IMR-90 (cell line): ENCODE data around the gene ANKRD33B. TPM values are rescaled to one million over a fixed set of nuclear protein-coding genes. Genes with fewer than 3 reads are reported as not detected.

Experiments used
- ATAC-seq: fragments of 200-7000 bp; cut with Tn5 transposase; 2 replicates; pipeline ENCODE4 v1.9.1; 2020; ENCODE audit warnings: low read depth, mild to moderate bottlenecking, moderate library complexity
- BruUV-seq: library from RNA; stranded (reverse); fragments of 400-500 nt; replicated peaks from 2 replicates; lab custom pipeline; 2021; lab: Mats Ljungman, UMichigan
- CTCF ChIA-PET: fragments of 300-600 bp; formaldehyde crosslinking; extraction: SDS; loops from one replicate; lab custom pipeline; 2021; ENCODE audit warnings: antibody characterized with exemption; lab: Yijun Ruan, JAX
- POLR2A ChIA-PET: fragments of 300-600 bp; sonication (Branson Sonifier 250); formaldehyde crosslinking; loops from one replicate; lab custom pipeline; 2022; ENCODE audit warnings: antibody characterized with exemption; ENCODE audit not compliant: unreplicated experiment; lab: Charles Lee
- DNase-seq: peaks from one replicate; pipeline ENCODE4 v3.0.0; 2013
- H2AFZ ChIP-seq: replicated peaks from 2 replicates; pipeline ENCODE3; 2013; ENCODE audit warnings: low read length, mild to moderate bottlenecking; ENCODE audit not compliant: poor library complexity
- H2AK5ac ChIP-seq: 2 replicates; pipeline ENCODE4 v1.6.1; 2013; ENCODE audit warnings: low read depth, low read length, inconsistent platforms
- H2AK9ac ChIP-seq: replicated peaks from 2 replicates; pipeline ENCODE3; 2013; ENCODE audit warnings: mild to moderate bottlenecking, low read depth, low read length, moderate library complexity; ENCODE audit not compliant: poor library complexity
- H2BK120ac ChIP-seq: 2 replicates; pipeline ENCODE4 v1.6.1; 2013; ENCODE audit warnings: low read depth, low read length, inconsistent platforms
- H2BK15ac ChIP-seq: 3 replicates; pipeline ENCODE4 v1.6.1; 2013; ENCODE audit warnings: low read depth, low read length, inconsistent platforms
- H2BK20ac ChIP-seq: 2 replicates; pipeline ENCODE4 v1.6.1; 2013; ENCODE audit warnings: low read depth, mild to moderate bottlenecking, inconsistent platforms, low read length, moderate library complexity
- H2BK5ac ChIP-seq: 2 replicates; pipeline ENCODE4 v1.6.1; 2013; ENCODE audit warnings: mild to moderate bottlenecking, low read depth, low read length, inconsistent platforms; ENCODE audit not compliant: poor library complexity, severe bottlenecking
- H3K14ac ChIP-seq: replicated peaks from 2 replicates; pipeline ENCODE4 v1.6.1; 2013; ENCODE audit warnings: low read depth, low read length, inconsistent platforms
- H3K18ac ChIP-seq: 2 replicates; pipeline ENCODE4 v1.6.1; 2013; ENCODE audit warnings: low read depth, low read length, control low read depth
- H3K23ac ChIP-seq: 2 replicates; pipeline ENCODE4 v1.6.1; 2013; ENCODE audit warnings: low read depth, low read length, inconsistent platforms
- H3K27ac ChIP-seq: 2 replicates; pipeline ENCODE4 v1.5.1; 2013; ENCODE audit warnings: mild to moderate bottlenecking, control low read depth, low read length; ENCODE audit not compliant: insufficient read depth
- H3K27me3 ChIP-seq: 2 replicates; pipeline ENCODE4 v1.6.1; 2013; ENCODE audit warnings: low read length; ENCODE audit not compliant: control insufficient read depth, insufficient read depth
- H3K36me3 ChIP-seq: 2 replicates; pipeline ENCODE4 v1.6.1; 2013; ENCODE audit warnings: low read length, mixed read lengths; ENCODE audit not compliant: control insufficient read depth, insufficient read depth
- H3K4ac ChIP-seq: 2 replicates; pipeline ENCODE4 v1.6.1; 2013; ENCODE audit warnings: low read depth, low read length, inconsistent platforms
- H3K4me1 ChIP-seq: 2 replicates; pipeline ENCODE4 v1.6.1; 2013; ENCODE audit warnings: low read length, mixed read lengths; ENCODE audit not compliant: control insufficient read depth, insufficient read depth
- H3K4me2 ChIP-seq: 2 replicates; pipeline ENCODE4 v1.6.1; 2013; ENCODE audit warnings: low read depth, mild to moderate bottlenecking, control low read depth, low read length, moderate library complexity
- H3K4me3 ChIP-seq: 2 replicates; pipeline ENCODE4 v1.5.1; 2013; ENCODE audit warnings: low read depth, mild to moderate bottlenecking, control low read depth, low read length, moderate library complexity; ENCODE audit not compliant: insufficient read depth
- H3K56ac ChIP-seq: 2 replicates; pipeline ENCODE4 v1.6.1; 2013; ENCODE audit warnings: low read length, inconsistent platforms; ENCODE audit not compliant: insufficient read depth; ENCODE audit errors: extremely low read depth
- H3K79me1 ChIP-seq, 2 experiments: 2 replicates each; pipeline ENCODE4 v1.6.1; 2013; ENCODE audit warnings: low read length in 2 of 2, inconsistent platforms in 1 of 2, low read depth in 1 of 2
- H3K9ac ChIP-seq: 2 replicates; pipeline ENCODE4 v1.6.1; 2013; ENCODE audit warnings: low read depth, low read length, control low read depth
- H3K9me1 ChIP-seq: 2 replicates; pipeline ENCODE4 v1.6.1; 2013; ENCODE audit warnings: low read length, inconsistent platforms; ENCODE audit not compliant: insufficient read depth
- H3K9me3 ChIP-seq: 2 replicates; pipeline ENCODE4 v1.6.1; 2013; ENCODE audit warnings: low read length; ENCODE audit not compliant: control insufficient read depth, insufficient read depth
- H4K20me1 ChIP-seq: 2 replicates; pipeline ENCODE4 v1.6.1; 2013; ENCODE audit warnings: low read length, inconsistent platforms; ENCODE audit not compliant: insufficient read depth
- H4K5ac ChIP-seq: 2 replicates; pipeline ENCODE4 v1.6.1; 2013; ENCODE audit warnings: mild to moderate bottlenecking, low read depth, low read length, control low read depth
- H4K8ac ChIP-seq, 2 experiments: 2 replicates each; pipeline ENCODE4 v1.6.1; 2013; ENCODE audit warnings: low read depth in 2 of 2, low read length in 2 of 2, control low read depth in 1 of 2, inconsistent platforms in 1 of 2
- H4K91ac ChIP-seq: 2 replicates; pipeline ENCODE4 v1.6.1; 2013; ENCODE audit warnings: low read depth, low read length, inconsistent platforms; ENCODE audit not compliant: insufficient read depth
- BHLHE40 ChIP-seq: fragments of 150-350 bp; IDR thresholded peaks from 2 replicates; pipeline ENCODE4 v1.6.1; 2016; ENCODE audit warnings: mild to moderate bottlenecking, low read depth, low read length
- CHD1 ChIP-seq: IDR thresholded peaks from 2 replicates; pipeline ENCODE4 v1.6.1; 2012; ENCODE audit warnings: low read depth, low read length, improper control_type of control experiment
- ELK1 ChIP-seq: fragments of 150-350 bp; IDR thresholded peaks from 2 replicates; pipeline ENCODE4 v1.6.1; 2016; ENCODE audit warnings: low read depth, mild to moderate bottlenecking, low read length, moderate library complexity, borderline replicate concordance
- FOS ChIP-seq: fragments of 150-350 bp; IDR thresholded peaks from 2 replicates; pipeline ENCODE4 v1.6.1; 2016; ENCODE audit warnings: low read depth, low read length
- MAFK ChIP-seq: IDR thresholded peaks from 2 replicates; pipeline ENCODE4 v1.6.1; 2012; ENCODE audit warnings: low read depth, low read length, improper control_type of control experiment
- MAZ ChIP-seq: IDR thresholded peaks from 2 replicates; pipeline ENCODE4 v1.6.1; 2012; ENCODE audit warnings: low read depth, mild to moderate bottlenecking, low read length, improper control_type of control experiment, moderate library complexity, borderline replicate concordance
- MXI1 ChIP-seq: IDR thresholded peaks from 2 replicates; pipeline ENCODE4 v1.6.1; 2012; ENCODE audit warnings: low read depth, mild to moderate bottlenecking, low read length, moderate library complexity, borderline replicate concordance
- NFE2L2 ChIP-seq: fragments of 150-350 bp; IDR thresholded peaks from 2 replicates; pipeline ENCODE4 v1.6.1; 2016; ENCODE audit warnings: low read depth, mild to moderate bottlenecking, low read length
- POLR2A ChIP-seq: IDR thresholded peaks from 2 replicates; pipeline ENCODE4 v1.6.1; 2012; ENCODE audit warnings: mild to moderate bottlenecking, low read depth, low read length
- RAD21 ChIP-seq: IDR thresholded peaks from 2 replicates; pipeline ENCODE4 v1.6.1; 2012; ENCODE audit warnings: low read length, improper control_type of control experiment
- RCOR1 ChIP-seq: IDR thresholded peaks from 2 replicates; pipeline ENCODE4 v1.6.1; 2012; ENCODE audit warnings: mild to moderate bottlenecking, low read length, improper control_type of control experiment; ENCODE audit not compliant: insufficient replicate concordance
- RFX5 ChIP-seq: IDR thresholded peaks from 2 replicates; pipeline ENCODE4 v1.8.0; 2012; ENCODE audit warnings: low read depth, mild to moderate bottlenecking, low read length, moderate library complexity
- USF2 ChIP-seq: fragments of 150-350 bp; IDR thresholded peaks from 2 replicates; pipeline ENCODE4 v1.6.1; 2017; ENCODE audit warnings: mild to moderate bottlenecking, antibody characterized with exemption, low read length, low read depth
- WGBS, 2 experiments: methylation state at CpG; one replicate each; pipeline versions ENCODE4 v1.1.5 to v1.1.7; 2013; ENCODE audit warnings: missing lambda C conversion rate in 2 of 2; ENCODE audit not compliant: insufficient read length in 1 of 2; ENCODE audit errors: extremely low coverage in 2 of 2; 5-methylcytosine and 5-hydroxymethylcytosine counted together
- dilution Hi-C: fragments of 300-500 bp; cut with HindIII; formaldehyde crosslinking; loops from one replicate; pipeline ENCODE4 v1.14.3; 2018; ENCODE audit warnings: low sequenced_read_pairs; ENCODE audit not compliant: unreplicated experiment
- in situ Hi-C: fragments of 300-500 bp; cut with MboI; formaldehyde crosslinking; loops from 3 replicates; pipeline ENCODE4 v1.14.3; 2019; ENCODE audit warnings: low sequenced_read_pairs, inconsistent platforms, mixed read lengths
- intact Hi-C: fragments of 100-400 bp; cut with micrococcal nuclease; formaldehyde crosslinking; loops from 2 replicates; pipeline ENCODE4 v1.10.0; 2022
- polyA plus RNA-seq, 3 experiments: library from polyadenylated mRNA; depleted of rRNA; stranded (reverse); fragments of >200 nt; gene quantifications; 2 replicates each; pipeline ENCODE4 v1.2.3, GENCODE V29; 2012; ENCODE audit warnings: low replicate concordance in 1 of 3
- total RNA-seq: library from RNA; depleted of rRNA; stranded (reverse); fragments of >200 nt; gene quantifications from 2 replicates; pipeline ENCODE4 v1.2.3, GENCODE V29; 2012
- TF ChIP-seq, protein P1 (sequence below): conservative IDR thresholded peaks from 2 replicates; pipeline ENCODE4 v1.5.1; 2012; ENCODE audit warnings: mild to moderate bottlenecking, low read depth, low read length, improper control_type of control experiment

ANKRD33B gene
- total and polyA plus RNA-seq, 2 of the 4 experiments (the other 2 are of a cell fraction), result 2.5 to 3.3 TPM

GRCh38 chr5:10583663-10584572, 20.0 kb downstream of the ANKRD33B start:
- H2BK15ac ChIP-seq, result no peak overlapping the region
- TF ChIP-seq BHLHE40 (no peak), RFX5 (no peak), FOS (no peak), MXI1 (no peak), RCOR1 (no peak), ELK1 (no peak), MAZ (no peak), USF2 (no peak), RAD21 (no peak), NFE2L2 (no peak), POLR2A (no peak), CHD1 (no peak), MAFK (no peak)
- TF ChIP-seq, protein P1, sequence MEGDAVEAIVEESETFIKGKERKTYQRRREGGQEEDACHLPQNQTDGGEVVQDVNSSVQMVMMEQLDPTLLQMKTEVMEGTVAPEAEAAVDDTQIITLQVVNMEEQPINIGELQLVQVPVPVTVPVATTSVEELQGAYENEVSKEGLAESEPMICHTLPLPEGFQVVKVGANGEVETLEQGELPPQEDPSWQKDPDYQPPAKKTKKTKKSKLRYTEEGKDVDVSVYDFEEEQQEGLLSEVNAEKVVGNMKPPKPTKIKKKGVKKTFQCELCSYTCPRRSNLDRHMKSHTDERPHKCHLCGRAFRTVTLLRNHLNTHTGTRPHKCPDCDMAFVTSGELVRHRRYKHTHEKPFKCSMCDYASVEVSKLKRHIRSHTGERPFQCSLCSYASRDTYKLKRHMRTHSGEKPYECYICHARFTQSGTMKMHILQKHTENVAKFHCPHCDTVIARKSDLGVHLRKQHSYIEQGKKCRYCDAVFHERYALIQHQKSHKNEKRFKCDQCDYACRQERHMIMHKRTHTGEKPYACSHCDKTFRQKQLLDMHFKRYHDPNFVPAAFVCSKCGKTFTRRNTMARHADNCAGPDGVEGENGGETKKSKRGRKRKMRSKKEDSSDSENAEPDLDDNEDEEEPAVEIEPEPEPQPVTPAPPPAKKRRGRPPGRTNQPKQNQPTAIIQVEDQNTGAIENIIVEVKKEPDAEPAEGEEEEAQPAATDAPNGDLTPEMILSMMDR, result no peak
- no peak overlapping the region for H3K23ac ChIP-seq
- H2BK20ac ChIP-seq, result no peak overlapping the region
- H3K9ac ChIP-seq, result no peak overlapping the region
- H4K5ac ChIP-seq, result no peak overlapping the region
- peaks cover 27 to 78% of the 10 kb centered on the region in 2 experiments for H3K79me1 ChIP-seq
- BruUV-seq, result no TSS peak
- no peak overlapping the region for H3K27ac ChIP-seq
- peaks cover 19% of the 10 kb centered on the region for H3K9me1 ChIP-seq
- 90% methylated on average over 3 of the region's 13 CpGs; no CpG with 5 or more reads in 1 of the 2 experiments for WGBS, 2 experiments
- H3K14ac ChIP-seq, result no peak overlapping the region
- CTCF ChIA-PET, result no interaction called here
- no peak overlapping the region for H2AFZ ChIP-seq
- POLR2A ChIA-PET, result no interaction called here
- no peak overlapping the region for H2BK120ac ChIP-seq
- H3K27me3 ChIP-seq, result no peaks in the 10 kb centered on the region
- DNase-seq (no peak), ATAC-seq (no peak)
- in situ Hi-C loops, result no loop called here
- peaks cover 3% of the 10 kb centered on the region; the same call in 1 of the 2 replicates for H3K36me3 ChIP-seq
- no peak overlapping the region for H3K56ac ChIP-seq
- H3K4me3 ChIP-seq, result no peak overlapping the region
- no peak overlapping the region for H2AK9ac ChIP-seq
- H2BK5ac ChIP-seq, result no peak overlapping the region
- dilution Hi-C loops, result no loop called here
- no peak overlapping the region for H4K8ac ChIP-seq
- H3K4me2 ChIP-seq, result no peak overlapping the region
- H3K4ac ChIP-seq, result no peak overlapping the region
- intact Hi-C loops, result no loop called here
- no peak overlapping the region for H2AK5ac ChIP-seq
- H4K20me1 ChIP-seq, result peaks cover 63% of the 10 kb centered on the region
- H3K9me3 ChIP-seq, result no peaks in the 10 kb centered on the region
- peaks cover 8% of the 10 kb centered on the region; the same call in 1 of the 2 replicates for H3K4me1 ChIP-seq
- no peak overlapping the region for H3K18ac ChIP-seq
- H4K91ac ChIP-seq, result no peak overlapping the region
